Effector memory CD8-positive, alpha-beta T cell (primary cell): ENCODE results near the gene UBA52.

Source experiments
- ATAC-seq: fragments of 150-1000 bp; cut with Tn5 transposase; replicated peaks from 2 replicates; pipeline ENCODE4 v1.10.0; 2021; ENCODE audit warnings: mild to moderate bottlenecking, moderate library complexity
- DNase-seq, 3 experiments: peaks; one replicate each; pipeline ENCODE4 v3.0.0; 2021
- H3K27ac Mint-ChIP-seq, 2 donors: one replicate each; pipeline ENCODE4 v1.8.0; 2022; ENCODE audit warnings: mild to moderate bottlenecking in 2 of 2, mixed read lengths in 2 of 2, moderate library complexity in 2 of 2
- H3K27me3 Mint-ChIP-seq, 2 donors: one replicate each; pipeline ENCODE4 v1.8.0; 2022; ENCODE audit warnings: mixed read lengths in 2 of 2
- H3K36me3 Mint-ChIP-seq: one replicate; pipeline ENCODE4 v1.8.0; 2022; ENCODE audit warnings: mild to moderate bottlenecking, moderate library complexity, mixed read lengths; ENCODE audit not compliant: insufficient read depth
- H3K4me1 Mint-ChIP-seq, 2 donors: one replicate each; pipeline ENCODE4 v1.8.0; 2022; ENCODE audit warnings: low read depth in 2 of 2, mixed read lengths in 2 of 2
- H3K4me3 Mint-ChIP-seq, 2 donors: one replicate each; pipeline ENCODE4 v1.8.0; 2022; ENCODE audit warnings: mild to moderate bottlenecking in 2 of 2, mixed read lengths in 2 of 2, moderate library complexity in 2 of 2
- H3K9me3 Mint-ChIP-seq, 2 donors: one replicate each; pipeline ENCODE4 v1.8.0; 2022; ENCODE audit warnings: mixed read lengths in 2 of 2

The UBA52 gene

GRCh38 chr19:18603255-18603957 lies 31.7 kb downstream of the UBA52 start:
- Mint-ChIP-seq H3K4me3 (peak overlapping the region in 1 of 2 donors; percentile 45), H3K36me3 (no peaks in the 10 kb centered on the region), H3K27ac (no peak overlapping the region), H3K4me1 (peaks cover 9 to 10% of the 10 kb centered on the region in 2 donors), H3K9me3 (no peaks in the 10 kb centered on the region), H3K27me3 (peaks cover 46 to 84% of the 10 kb centered on the region in 2 donors)
- no peak for DNase-seq
- ATAC-seq: peak; percentile 74

- DNase-seq (no peak), ATAC-seq (no peak)
- Mint-ChIP-seq H3K9me3 (no peaks in the 10 kb centered on the region), H3K27ac (no peak overlapping the region), H3K36me3 (no peaks in the 10 kb centered on the region), H3K4me1 (peaks cover 9 to 10% of the 10 kb centered on the region in 2 donors), H3K4me3 (no peak overlapping the region), H3K27me3 (peaks cover 54 to 84% of the 10 kb centered on the region in 2 donors)
Measured at GRCh38 chr19:18603958-18604819, 32.5 kb downstream of the UBA52 start.

GRCh38 chr19:18604820-18605159 lies 33.1 kb downstream of the UBA52 start:
- peaks cover 60 to 84% of the 10 kb centered on the region in 2 donors for H3K27me3 Mint-ChIP-seq

DNA sequence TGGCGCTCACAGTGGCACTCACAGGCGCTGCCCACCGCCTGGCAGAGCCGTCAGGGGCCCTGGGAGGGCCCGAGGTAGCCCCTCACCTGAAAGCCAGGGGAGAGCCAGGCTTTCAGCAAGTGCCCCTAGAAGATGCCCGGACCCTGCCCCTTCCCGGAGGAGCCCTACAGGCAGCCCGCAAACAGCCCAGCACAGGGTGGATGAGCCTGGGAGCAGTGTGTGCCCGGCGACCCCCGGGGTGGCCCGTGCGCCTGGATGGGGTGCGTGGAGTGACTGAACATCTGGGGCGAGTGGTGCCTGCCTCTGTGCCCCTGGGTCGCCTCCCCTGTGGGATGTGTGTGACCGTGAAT lies 33.5 kb downstream of the UBA52 start:
- Mint-ChIP-seq H3K9me3 (no peaks in the 10 kb centered on the region), H3K4me3 (peak overlapping the region; percentile 27 to 65), H3K27ac (no peak overlapping the region), H3K36me3 (no peaks in the 10 kb centered on the region), H3K27me3 (peaks cover 63 to 84% of the 10 kb centered on the region in 2 donors), H3K4me1 (peaks cover 9 to 10% of the 10 kb centered on the region in 2 donors)
- no peak for DNase-seq
- ATAC-seq: no peak

More at GRCh38 chr19:18604820-18605159, 33.1 kb downstream of the UBA52 start:
- Mint-ChIP-seq H3K9me3 (no peaks in the 10 kb centered on the region), H3K36me3 (no peaks in the 10 kb centered on the region), H3K27ac (no peak overlapping the region), H3K4me1 (peaks cover 9 to 10% of the 10 kb centered on the region in 2 donors), H3K4me3 (no peak overlapping the region)
- DNase-seq: no peak
- no peak for ATAC-seq

DNA sequence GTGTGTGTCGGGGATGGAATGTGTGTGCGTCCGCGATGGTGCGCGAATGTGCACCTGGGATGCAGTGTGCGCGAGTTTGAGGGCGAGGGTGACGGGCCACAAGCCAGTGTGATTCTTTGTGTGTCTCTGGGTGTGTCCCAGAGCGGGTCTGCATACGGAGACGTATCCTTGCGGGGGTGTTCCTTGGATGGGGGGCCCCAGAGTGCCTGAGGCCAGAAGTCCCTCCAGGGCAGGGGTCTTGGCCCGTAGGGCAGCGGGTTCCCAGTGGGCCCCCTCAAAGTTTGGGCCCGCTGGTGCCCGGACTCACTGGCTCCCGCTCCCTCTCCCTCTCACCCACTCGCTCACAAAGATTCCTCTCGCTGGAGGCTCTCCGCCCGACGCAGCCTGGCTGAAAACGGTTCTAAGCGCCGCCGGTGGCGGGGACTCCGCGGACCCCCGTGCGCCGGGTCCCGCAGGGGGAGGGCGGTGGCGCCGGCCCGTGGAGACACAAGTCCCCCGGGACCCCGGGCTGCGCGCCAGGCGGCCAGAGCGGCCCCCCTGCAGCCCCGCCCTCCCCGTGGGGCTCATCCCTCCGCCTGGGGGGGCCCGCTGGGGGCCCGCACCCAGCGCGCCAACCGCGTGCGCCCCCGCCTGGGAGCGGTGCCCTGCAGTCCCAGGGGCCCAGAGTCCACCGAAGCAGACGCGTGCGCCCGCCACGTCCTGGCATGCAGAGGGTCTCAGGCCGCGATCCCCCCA lies 34.1 kb downstream of the UBA52 start:
- Mint-ChIP-seq H3K27me3 (peaks cover 63 to 85% of the 10 kb centered on the region in 2 donors), H3K4me1 (peaks cover 9 to 10% of the 10 kb centered on the region in 2 donors), H3K36me3 (no peaks in the 10 kb centered on the region), H3K9me3 (no peaks in the 10 kb centered on the region), H3K4me3 (peak overlapping the region; percentile 27 to 65), H3K27ac (no peak overlapping the region)
- ATAC-seq (no peak), DNase-seq (no peak)

- no peaks in the 10 kb centered on the region for H3K36me3 Mint-ChIP-seq
- ATAC-seq (no peak), DNase-seq (no peak)
- no peaks in the 10 kb centered on the region for H3K9me3 Mint-ChIP-seq
- H3K4me1 Mint-ChIP-seq: peaks cover 13 to 15% of the 10 kb centered on the region in 2 donors
- peaks cover 65 to 85% of the 10 kb centered on the region in 2 donors for H3K27me3 Mint-ChIP-seq
- no peak within 1 kb of the TSS for H3K27ac Mint-ChIP-seq
- H3K4me3 Mint-ChIP-seq: peak within 1 kb of the TSS; percentile 47 to 65
Measured at GRCh38 chr19:18606281-18607225, 34.9 kb downstream of the UBA52 start, which contains the start of gene CRLF1. Gene CRLF1, minus strand, starts transcription at chr19:18606799. Its CDS starts 143 bp downstream, at chr19:18606656.

DNA sequence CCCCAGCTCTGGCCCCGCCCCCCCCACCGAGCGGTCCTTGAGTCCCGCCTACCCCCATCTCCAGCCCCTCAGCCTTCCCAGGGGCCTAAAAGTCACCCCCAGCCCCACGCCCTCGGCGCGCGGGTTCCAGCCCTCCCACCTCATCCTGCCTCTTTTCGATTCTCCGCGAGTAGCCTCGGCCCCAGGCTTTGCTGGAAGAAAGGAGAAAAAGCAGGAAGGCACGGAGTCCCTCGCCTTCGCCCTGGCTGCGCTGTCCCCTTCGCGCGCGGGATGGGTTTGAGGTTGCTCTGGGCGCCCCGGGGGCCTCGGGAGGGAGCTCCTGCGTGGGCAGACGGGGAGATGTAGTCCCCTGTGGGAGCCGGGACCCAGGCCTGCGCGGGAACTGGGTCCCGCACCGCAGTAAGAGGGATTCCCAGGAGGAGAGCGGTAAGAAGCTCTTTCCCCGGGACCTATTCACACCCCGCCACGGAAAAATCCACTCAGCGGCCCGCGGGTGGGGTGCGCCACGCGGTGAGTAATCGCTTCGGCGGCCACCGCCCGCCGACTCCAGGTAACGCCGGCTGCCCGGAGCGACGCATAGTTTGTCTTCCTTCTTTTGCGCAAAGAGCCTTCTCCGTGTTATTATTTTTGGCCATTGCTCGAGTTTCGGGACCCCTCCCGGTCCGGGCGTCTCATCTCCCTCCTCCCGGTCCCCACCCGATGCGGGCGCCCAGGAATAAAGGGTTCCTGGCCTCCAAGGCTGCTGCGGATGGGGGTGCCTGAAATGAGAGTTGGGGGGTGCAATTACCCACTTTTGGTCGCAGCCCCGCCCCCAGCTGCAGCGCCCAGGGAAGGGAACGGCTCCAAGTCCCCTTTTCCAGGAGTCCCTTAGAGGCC lies 35.8 kb downstream of the UBA52 start:
- DNase-seq (no peak), ATAC-seq (no peak)
- Mint-ChIP-seq H3K27me3 (peaks cover 64 to 85% of the 10 kb centered on the region in 2 donors), H3K4me1 (peaks cover 20 to 21% of the 10 kb centered on the region in 2 donors), H3K9me3 (no peaks in the 10 kb centered on the region), H3K4me3 (peak overlapping the region; percentile 47 to 52), H3K27ac (no peak overlapping the region), H3K36me3 (peaks cover 3% of the 10 kb centered on the region)

DNA sequence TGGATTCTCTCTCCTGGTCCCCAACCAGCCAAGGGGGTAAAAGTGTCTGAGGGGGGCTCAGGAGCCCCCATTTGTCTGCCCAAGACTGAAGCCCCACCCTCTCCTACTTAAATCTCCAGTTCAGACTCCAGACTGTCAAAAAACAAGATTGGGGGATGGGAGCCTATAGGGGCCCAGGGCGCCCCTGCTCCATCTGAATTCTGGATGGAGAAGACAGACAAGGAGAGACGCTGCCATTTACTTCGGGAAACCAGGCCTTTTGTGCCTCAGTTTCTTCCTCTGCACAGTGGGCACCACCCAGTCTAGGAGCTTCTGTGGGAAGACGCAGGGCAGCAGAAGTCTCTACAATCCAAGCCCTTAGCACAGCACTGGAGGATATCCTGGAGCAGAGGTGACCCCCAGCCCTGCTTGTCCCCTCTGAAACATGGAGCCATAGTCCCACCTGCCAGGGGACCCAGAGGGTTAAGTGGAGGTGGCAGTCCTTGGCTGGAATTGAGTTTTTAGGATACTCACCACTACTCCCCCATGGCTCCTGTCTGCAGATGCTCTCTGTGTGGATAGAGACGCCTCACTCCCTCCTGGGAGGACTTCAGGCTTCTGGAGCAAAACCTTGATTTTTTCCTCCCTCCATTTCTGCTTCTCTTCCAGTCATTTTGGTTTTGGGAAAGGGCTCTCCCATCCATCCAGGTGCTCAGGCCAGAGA lies 36.6 kb downstream of the UBA52 start:
- peak overlapping the region; percentile 47 to 52 for H3K4me3 Mint-ChIP-seq
- no peaks in the 10 kb centered on the region for H3K9me3 Mint-ChIP-seq
- H3K27me3 Mint-ChIP-seq: peaks cover 63 to 85% of the 10 kb centered on the region in 2 donors
- ATAC-seq: no peak
- peaks cover 3% of the 10 kb centered on the region for H3K36me3 Mint-ChIP-seq
- H3K27ac Mint-ChIP-seq: no peak overlapping the region
- DNase-seq: no peak
- H3K4me1 Mint-ChIP-seq: peaks cover 19 to 21% of the 10 kb centered on the region in 2 donors

GRCh38 chr19:18608805-18609716 lies 37.4 kb downstream of the UBA52 start:
- H3K27me3 Mint-ChIP-seq: peaks cover 69 to 89% of the 10 kb centered on the region in 2 donors
- H3K4me3 Mint-ChIP-seq: no peak overlapping the region
- ATAC-seq (no peak), DNase-seq (no peak)
- peaks cover 24% of the 10 kb centered on the region in 2 donors for H3K4me1 Mint-ChIP-seq
- peaks cover 3% of the 10 kb centered on the region for H3K36me3 Mint-ChIP-seq
- no peak overlapping the region for H3K27ac Mint-ChIP-seq
- H3K9me3 Mint-ChIP-seq: no peaks in the 10 kb centered on the region

- ATAC-seq (no peak), DNase-seq (no peak)
- Mint-ChIP-seq H3K4me1 (peaks cover 24 to 27% of the 10 kb centered on the region in 2 donors), H3K27me3 (peaks cover 71 to 90% of the 10 kb centered on the region in 2 donors), H3K9me3 (no peaks in the 10 kb centered on the region), H3K4me3 (no peak overlapping the region), H3K27ac (no peak overlapping the region), H3K36me3 (peaks cover 3% of the 10 kb centered on the region)
Measured at GRCh38 chr19:18609717-18610051, 38.0 kb downstream of the UBA52 start.

DNA sequence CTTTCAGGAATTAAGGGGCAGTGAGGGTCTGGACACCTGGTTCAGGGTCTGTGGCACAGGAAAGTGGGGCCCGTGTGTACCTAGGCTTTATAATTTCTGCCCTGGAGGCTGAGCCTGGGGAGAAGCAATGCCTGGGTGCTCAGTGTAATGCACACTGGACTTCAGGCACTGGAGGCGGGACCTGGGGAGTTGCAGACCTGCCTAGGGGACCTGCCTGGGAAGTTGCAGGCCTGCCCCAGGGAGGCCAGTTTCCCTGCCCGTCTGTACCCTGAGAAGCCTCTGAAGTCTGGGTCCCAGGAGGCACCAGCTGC lies 38.5 kb downstream of the UBA52 start:
- no peak for DNase-seq
- ATAC-seq: no peak
- H3K27ac Mint-ChIP-seq: no peak overlapping the region
- peaks cover 3% of the 10 kb centered on the region for H3K36me3 Mint-ChIP-seq
- peaks cover 23 to 27% of the 10 kb centered on the region in 2 donors for H3K4me1 Mint-ChIP-seq
- peaks cover 71 to 90% of the 10 kb centered on the region in 2 donors for H3K27me3 Mint-ChIP-seq
- H3K9me3 Mint-ChIP-seq: no peaks in the 10 kb centered on the region
- H3K4me3 Mint-ChIP-seq: peak overlapping the region in 1 of 2 donors; percentile 6
